ENCODE data around the gene RASSF7.

RASSF7 gene

DNA sequence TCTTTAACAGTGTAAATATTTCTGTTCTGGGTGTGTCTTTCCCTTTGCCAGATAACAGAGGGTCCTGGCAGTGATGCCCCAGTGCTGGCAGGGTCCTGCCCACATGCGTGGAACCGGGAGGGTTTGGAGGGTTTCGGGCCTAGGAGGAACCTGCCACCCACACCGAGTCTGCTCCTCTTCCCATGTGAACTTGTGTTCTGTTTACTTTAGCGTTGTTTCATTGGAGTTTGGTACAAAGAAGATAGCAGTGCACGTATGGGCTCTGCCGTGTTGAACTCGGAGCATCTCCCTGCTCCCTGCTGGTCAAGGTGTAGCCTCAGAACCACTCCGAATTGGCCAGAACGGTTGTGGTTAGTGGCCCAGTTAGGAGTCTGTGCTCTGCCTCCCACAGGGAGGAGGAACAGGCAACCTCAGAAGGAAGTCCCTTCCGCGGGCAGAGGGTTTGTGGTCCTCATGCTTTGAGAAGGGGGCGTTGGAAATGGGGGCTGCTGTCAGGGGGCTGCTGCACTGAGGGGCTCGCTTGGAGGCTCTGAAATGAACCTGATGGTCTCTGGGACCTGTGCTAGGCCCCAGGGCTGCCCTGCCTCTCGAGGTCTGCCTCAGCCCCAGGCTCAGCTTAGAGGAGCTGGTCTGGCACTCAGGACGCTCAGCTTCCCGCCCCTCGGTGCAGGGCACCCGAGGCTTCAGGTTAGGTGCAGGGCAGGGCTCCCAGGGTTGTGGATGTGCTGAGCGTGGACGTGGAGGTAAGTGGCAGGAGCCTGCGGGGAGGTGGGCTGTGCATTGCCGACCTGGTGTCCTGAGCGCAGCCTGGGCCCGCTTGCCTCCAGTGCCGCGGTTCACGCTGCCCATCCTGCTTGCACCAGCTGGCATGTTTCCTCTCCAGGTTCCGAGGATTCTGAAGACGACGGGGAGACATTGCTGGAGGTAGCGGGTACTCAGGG lies 25.9 kb downstream of the RASSF7 start:
- no peak for DNase-seq (ENCODE audit: low read depth)

GRCh38 chr11:587546-587945 lies 26.8 kb downstream of the RASSF7 start:
- no peak for DNase-seq (ENCODE audit: low read depth)

- DNase-seq (ENCODE audit: low read depth) = peak; percentile 51
Measured at GRCh38 chr11:587978-588380, 27.2 kb downstream of the RASSF7 start.

DNA sequence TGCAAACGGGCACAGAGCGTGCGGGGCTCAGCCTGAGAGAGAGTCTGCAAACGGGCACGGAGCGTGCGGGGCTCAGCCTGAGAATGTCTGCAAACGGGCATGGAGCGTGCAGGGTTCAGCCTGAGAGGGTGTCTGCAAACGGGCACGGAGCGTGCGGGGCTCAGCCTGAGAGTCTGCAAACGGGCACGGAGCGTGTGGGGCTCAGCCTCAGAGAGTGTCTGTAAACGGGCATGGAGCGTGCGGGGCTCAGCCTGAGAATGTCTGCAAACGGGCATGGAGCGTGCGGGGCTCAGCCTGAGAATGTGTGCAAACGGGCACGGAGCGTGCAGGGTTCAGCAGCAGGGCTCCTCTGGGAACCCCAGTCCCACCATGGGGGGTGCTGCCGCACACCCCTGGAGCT lies 29.0 kb downstream of the RASSF7 start:
- no peak for DNase-seq (ENCODE audit: low read depth)

GRCh38 chr11:590997-591396 lies 30.2 kb downstream of the RASSF7 start:
- no peak for DNase-seq (ENCODE audit: low read depth)

DNA sequence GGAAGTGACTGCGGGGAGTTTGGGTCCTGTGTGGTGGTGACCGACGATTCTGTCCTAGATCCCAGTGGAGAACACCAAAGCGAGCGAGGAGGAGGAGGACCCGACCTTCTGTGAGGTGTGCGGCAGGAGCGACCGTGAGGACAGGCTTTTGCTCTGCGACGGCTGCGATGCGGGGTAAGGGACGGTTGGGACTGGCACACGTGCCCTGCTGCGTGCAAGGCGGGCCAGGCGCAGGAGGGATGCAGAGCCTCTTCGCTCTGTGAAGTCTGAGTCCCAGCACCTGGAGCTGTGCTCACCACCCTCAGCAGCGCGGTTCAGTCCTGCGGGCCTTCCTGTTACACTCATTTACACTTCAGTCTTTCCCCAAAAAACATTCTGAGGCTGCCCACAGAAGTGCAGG lies 31.7 kb downstream of the RASSF7 start:
- DNase-seq (ENCODE audit: low read depth) = no peak

GRCh38 chr11:592918-593317 lies 32.1 kb downstream of the RASSF7 start:
- no peak for DNase-seq (ENCODE audit: low read depth)

DNA sequence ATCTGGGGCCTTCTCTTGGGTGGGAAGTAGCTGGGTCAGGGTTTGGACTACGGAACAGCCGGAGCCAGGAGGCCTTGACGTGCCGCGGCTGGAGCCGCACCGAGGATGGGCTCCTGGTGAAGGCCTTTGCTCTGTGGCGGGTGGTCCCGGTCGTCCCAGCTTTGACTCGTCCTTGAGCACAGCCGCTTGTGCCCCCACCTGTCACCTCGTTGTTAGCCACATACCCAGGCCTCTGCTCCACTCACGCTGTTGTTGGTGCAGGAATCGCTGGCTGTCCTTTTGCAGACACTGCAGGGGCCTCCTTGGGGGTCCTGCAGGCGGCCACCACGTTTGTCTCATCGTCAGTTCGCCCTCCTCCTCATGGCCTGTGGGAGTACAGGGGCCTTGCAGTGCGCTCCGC lies 32.6 kb downstream of the RASSF7 start:
- DNase-seq (ENCODE audit: low read depth) = no peak

GRCh38 chr11:595400-595799 lies 34.6 kb downstream of the RASSF7 start:
- no peak for DNase-seq (ENCODE audit: low read depth)

- DNase-seq (ENCODE audit: low read depth) = no peak
Measured at GRCh38 chr11:596374-596773, 35.6 kb downstream of the RASSF7 start.

- DNase-seq (ENCODE audit: low read depth) = no peak
Measured at GRCh38 chr11:597166-597725, 36.5 kb downstream of the RASSF7 start.

GRCh38 chr11:598005-598680 lies 37.4 kb downstream of the RASSF7 start:
- no peak for DNase-seq (ENCODE audit: low read depth)

DNA sequence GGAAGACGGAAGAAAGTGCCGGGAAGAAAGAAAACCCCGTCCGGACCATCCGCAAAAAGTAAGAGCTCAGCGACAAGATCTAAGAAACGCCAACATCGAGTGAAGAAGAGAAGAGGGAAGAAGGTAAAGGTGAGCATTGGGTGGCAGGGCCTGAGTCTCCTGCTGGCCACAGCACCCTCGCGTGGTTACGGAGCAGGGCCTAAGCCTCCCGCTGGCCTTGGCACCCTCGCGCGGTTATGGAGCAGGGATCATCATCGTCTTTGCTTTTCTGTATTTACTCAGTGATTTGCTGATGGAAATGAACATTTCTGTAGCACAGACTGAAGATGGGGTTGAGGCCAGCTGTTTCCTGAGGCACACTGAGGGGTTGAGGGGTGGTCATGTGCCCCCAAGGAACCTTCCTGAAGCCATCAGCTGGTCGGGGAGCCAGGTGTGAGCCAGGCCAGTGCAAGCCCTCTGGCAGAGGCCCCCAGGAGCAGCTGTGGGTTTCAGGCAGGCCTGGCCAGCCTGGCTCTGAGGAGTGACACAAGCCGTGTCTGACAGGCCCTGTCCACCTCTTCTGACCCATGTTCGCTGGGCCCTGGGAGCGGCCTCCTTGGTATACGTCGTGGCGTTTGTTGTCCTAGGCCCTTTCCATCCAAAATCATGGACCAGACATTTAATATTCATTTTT lies 40.9 kb downstream of the RASSF7 start:
- no peak for DNase-seq (ENCODE audit: low read depth)

- no peak for DNase-seq (ENCODE audit: low read depth)
Measured at GRCh38 chr11:603154-603553, 42.4 kb downstream of the RASSF7 start.

DNA sequence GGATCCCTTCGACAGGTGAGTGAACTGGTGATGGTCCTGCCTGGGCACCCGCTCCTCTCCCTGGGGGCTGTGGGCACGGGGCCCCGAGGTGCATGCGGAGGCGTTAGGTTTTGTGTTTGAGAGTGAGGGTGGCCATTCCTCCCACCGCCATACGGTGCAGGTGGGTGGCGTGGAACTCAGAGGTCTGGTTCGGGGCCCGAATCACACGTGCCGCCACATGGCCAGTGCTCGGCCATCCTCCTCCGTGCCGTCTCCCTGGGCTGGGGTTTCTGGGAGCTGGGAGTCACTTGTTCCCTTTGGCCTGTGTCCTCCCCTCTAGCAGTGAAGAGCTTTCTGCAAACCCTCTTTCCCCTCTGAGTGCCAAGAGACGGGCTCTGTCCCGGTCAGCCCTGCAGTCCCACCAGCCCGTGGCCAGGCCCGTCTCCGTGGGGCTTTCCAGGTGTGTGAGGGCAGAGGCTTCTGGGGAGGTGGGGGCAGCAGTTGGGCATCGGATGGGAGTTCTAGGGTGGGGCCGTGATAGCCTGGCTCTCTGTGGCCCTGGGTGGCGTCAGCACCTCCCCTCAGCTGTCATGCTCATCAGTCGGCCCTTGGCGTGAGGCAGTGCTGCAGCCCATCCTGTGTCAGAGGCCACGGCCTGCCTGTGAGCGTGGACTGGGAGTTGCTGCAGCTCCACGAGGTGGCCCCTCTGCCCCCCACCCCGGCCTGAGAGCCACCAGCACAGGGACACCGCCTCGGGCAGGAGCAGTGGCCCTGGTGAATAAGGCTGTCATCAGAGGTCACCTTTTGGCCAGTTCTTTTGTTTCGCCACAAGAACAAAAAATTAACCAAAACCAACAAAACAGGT lies 44.7 kb downstream of the RASSF7 start:
- no peak for DNase-seq (ENCODE audit: low read depth)

DNA sequence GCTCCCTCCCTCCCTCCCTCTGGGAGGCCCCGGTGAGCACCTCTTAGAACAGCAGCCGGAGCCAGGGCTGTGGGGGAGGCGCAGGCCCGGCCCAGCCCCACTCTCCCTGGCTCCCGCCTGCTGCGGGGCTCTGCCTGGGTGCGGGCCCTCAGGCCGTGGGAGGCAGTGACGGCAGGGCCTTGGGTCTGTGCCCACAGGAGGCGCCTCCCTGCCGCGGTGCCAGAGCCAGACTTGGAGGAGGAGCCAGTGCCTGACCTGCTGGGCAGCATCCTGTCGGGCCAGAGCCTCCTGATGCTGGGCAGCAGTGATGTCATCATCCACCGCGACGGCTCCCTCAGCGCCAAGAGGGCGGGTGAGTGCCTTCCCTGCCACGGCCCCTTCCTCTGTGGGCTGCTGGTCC lies 45.5 kb downstream of the RASSF7 start:
- DNase-seq (ENCODE audit: low read depth) = no peak

DNA sequence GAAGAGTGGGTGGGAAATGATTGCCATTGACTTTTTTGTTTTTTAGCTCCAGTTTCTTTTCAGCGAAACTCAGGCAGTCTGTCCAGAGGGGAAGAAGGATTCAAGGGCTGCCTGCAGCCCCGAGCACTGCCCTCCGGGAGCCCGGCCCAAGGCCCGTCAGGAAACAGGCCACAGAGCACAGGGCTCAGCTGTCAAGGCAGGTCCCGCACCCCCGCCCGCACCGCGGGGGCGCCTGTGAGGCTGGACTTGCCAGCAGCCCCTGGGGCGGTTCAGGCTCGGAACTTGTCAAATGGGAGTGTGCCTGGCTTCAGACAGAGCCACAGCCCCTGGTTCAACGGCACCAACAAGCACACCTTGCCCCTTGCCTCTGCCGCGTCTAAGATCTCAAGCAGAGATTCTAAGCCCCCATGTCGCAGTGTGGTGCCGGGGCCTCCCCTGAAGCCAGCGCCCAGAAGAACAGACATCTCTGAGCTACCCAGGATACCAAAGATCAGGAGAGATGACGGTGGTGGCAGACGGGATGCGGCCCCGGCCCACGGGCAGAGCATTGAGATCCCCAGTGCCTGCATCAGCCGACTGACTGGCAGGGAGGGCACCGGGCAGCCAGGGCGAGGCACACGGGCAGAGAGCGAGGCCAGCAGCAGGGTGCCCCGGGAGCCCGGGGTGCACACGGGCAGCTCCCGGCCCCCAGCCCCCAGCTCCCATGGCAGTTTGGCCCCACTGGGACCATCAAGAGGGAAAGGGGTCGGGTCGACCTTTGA lies 46.4 kb downstream of the RASSF7 start:
- no peak for DNase-seq (ENCODE audit: low read depth)

GRCh38 chr11:607971-608659 lies 47.3 kb downstream of the RASSF7 start:
- DNase-seq (ENCODE audit: low read depth) = no peak

DNA sequence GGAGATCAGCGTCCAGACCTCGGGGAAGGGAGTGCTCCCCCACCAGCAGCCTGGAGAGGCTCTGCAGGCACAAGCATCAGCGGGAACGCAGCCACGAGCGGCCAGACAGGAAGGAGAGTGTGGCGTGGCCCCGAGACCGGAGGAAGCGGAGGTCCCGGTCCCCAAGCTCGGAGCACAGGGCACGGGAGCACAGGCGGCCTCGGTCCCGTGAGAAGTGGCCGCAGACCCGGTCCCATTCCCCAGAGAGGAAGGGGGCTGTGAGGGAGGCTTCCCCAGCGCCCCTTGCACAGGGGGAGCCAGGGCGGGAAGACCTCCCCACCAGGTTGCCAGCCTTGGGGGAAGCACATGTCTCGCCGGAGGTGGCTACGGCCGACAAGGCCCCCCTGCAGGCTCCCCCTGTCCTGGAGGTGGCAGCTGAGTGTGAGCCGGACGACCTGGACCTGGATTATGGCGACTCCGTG lies 48.1 kb downstream of the RASSF7 start:
- no peak for DNase-seq (ENCODE audit: low read depth)

DNA sequence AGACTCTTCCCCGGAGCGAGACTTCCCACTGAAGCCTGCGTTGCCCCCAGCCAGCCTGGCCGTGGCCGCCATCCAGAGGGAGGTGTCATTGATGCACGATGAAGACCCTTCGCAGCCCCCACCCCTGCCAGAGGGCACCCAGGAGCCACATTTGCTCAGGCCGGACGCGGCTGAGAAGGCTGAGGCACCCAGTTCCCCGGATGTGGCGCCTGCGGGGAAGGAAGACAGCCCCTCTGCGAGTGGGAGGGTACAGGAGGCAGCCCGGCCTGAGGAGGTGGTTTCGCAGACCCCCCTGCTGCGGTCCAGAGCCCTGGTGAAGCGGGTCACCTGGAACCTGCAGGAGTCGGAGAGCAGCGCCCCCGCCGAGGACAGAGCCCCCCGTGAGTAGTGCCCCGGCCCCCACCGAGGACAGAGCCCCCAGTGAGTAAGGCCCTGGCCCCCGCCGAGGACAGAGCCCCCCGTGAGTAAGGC lies 48.6 kb downstream of the RASSF7 start:
- no peak for DNase-seq (ENCODE audit: low read depth)
